ENCODE data around the gene KIF1A.
"Not testable (repeated sequence)": the region's sequence is repeated elsewhere in the genome, so short reads cannot be mapped to it uniquely, and the experiment has no call there.

KIF1A gene

DNA sequence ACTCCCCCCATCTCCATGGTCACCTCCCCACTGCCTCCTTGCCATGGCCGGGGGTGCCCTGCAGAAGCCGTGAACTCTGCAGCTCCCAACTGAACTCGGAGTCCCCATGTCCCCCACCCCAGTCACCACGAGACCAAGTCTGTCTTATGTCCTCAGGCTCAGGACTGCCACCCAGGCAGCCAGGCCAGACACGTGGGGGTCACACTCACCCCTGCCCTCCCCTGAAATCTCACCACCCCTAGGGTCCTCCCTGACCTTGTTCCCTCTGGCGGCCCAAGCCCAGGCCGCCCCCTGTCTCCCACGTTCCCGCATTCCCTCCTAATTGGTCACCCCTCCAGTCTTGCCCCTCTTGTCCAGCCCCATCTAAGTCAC lies 117.4 kb downstream of the KIF1A start:
- no peak for DNase-seq (ENCODE audit: low spot score)

DNA sequence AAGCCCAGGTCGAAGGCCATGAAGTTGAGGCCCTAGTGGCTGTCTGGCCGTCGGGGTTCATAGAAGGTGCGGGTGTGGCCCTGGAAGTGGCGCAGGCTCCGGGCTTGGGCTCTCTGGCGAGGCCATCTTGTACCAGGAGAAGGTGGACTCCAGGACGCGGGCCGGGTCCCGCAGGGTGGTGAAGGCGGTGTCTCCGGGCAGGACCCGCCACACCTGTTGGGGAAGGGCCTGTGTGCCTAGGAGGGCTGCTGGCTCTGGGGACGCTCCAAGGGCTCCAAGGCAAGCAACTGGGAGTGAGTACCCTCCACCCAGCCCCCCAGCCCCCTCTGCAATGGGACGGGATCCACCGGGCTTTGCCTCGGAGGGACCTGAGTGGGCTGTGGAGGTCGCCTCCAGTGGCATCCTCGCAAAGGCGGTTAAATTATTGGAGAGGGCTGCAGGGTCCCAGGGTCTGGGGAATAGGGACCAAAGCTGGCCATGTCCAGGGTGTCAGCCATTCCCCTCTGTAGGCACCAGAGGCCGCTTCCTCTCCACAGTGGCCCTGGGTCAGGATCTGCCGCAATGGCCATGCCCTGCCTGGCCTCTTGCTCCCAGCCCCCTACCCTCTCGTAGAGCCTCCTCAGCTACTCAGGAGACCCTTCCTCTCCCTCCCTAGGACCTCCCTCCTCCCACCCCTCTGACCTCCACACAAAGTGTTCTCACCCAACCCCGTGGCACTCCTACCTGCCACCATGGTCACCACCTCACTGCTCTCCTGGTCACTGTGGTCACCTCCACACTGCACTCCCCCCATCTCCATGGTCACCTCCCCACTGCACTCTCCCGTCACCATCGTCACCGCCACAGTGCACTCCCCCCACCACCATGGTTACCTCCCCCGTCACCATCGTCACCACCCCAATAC lies 118.0 kb downstream of the KIF1A start:
- no peak for DNase-seq (ENCODE audit: low spot score)

- DNase-seq (ENCODE audit: low spot score) = no peak
Observed at GRCh38 chr2:240701091-240701735, 118.8 kb downstream of the KIF1A start.

- not testable (repeated sequence) for DNase-seq (ENCODE audit: low spot score)
Observed at GRCh38 chr2:240700616-240701015, 119.4 kb downstream of the KIF1A start.

GRCh38 chr2:240699835-240700234 lies 120.2 kb downstream of the KIF1A start:
- DNase-seq (ENCODE audit: low spot score) = not testable (repeated sequence)

GRCh38 chr2:240698852-240699561 lies 121.0 kb downstream of the KIF1A start:
- not testable (repeated sequence) for DNase-seq (ENCODE audit: low spot score)

DNA sequence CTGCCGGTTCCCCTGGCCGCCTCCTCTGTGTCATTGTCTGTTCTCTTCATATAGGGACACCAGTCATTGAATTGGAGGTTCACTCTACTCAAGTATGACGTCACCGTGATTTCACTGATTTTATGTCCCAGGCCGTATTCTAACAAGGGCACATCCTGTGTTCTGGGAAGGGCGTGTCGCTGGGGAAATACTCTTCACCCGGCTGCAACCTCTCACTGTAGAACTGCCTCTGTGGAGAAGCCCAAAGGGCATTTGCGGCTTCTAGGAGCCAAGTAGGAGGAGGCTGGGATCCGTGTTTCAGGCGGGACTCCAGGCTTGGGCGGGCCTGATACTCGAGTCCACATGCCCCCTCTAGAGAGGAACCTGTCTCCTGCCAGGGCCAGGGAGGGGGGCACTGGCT lies 123.5 kb downstream of the KIF1A start:
- not testable (repeated sequence) for DNase-seq (ENCODE audit: low spot score)

DNA sequence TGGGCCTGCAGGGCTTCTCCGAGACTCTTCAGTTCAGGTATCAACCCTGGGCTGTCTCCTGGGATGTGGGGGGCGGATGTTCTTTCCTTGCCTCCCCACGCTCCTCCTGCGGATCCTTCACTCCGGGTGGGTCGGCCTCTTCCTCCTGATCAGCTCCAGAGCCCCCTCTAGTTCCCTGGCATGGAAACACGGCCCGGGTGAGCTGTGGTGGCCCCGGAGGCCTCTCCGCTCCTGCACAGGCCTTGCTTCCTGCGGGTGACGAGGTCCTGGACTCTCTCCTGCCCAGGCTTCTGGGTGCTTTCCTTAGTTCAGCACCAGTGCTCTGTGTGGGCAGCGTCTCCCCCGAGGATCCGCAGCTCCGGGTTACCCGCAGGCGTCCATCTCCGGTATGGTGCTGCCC lies 124.4 kb downstream of the KIF1A start:
- not testable (repeated sequence) for DNase-seq (ENCODE audit: low spot score)

GRCh38 chr2:240694304-240694703 lies 125.7 kb downstream of the KIF1A start:
- DNase-seq (ENCODE audit: low spot score) = not testable (repeated sequence)

DNA sequence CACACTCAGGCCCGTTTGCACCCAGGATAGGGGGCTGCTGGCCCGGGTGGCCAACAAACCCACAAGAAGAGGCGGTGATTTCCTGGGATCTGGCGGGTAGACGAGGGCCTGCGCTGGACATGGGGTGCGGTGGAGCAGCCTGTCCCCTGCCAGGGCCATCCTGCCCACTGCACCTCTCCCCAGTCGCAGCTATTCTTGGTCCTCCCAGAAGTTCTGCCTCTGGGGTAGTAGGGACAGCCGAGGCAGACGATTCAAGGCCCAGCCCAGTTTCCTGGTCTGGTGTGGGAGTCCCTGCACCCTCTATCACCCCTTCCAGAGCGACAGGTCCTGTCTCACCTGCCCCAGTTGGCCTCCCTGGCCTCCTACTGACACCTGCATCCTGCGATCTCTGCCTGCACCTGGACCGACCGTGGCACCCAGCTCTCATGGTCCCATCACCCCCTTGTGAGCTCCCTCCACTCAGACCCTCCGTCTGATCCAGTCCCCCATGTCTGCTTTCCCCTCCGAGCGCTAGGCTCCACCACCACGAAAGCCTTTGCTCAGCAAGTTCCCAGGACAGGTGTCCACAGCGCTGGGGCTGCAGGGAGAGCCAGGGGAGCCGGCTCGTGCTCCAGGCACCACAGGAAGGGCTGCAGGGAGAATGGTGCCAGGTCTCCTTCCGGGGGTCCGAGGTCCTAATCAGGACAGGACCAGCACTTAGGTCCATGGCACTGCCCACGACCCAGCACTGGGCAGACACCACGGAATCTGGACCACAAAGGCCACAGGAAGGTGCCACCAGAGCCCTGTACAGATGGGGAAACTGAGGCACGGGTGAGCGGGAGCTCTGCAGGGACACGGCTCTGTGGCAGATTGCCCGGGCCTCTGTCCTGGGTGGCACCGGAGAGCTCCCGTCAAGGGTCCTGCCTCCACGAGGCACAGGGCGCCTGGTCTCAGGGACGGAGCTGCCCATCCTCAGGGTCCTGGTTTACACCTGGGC lies 127.1 kb downstream of the KIF1A start:
- not testable (repeated sequence) for DNase-seq (ENCODE audit: low spot score)

DNA sequence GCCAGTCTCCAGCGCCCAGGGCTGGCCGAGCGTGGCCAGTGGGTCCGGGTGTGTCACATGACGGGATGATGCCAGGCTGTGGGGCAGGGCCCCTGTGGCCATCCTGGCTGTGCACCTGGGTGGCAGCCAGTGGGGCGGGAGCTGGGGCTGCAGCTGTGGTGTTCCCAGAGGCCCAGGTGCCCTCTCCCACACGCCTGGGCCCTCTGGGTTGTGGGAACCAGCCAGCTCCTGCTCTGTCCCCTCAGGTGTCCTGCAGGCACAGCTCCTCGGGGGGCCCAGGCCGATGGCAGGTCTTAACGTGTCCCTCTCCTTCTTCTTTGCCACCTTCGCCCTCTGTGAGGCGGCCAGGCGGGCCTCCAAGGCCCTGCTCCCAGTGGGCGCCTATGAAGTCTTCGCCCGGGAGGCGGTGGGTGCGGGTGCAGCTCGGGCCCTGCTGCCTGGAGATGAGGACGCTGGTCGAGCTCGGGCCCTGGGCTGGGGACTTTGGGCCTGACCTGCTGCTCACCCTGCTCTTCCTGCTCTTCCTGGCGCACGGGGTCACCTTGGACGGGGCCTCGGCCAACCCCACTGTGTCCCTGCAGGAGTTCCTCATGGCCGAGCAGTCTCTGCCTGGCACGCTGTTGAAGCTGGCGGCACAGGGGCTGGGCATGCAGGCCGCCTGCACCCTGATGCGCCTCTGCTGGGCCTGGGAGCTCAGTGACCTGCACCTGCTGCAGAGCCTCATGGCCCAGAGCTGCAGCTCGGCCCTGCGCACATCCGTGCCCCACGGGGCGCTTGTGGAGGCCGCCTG lies 128.2 kb downstream of the KIF1A start, which contains the start of gene AQP12A:
Gene AQP12A, plus strand, starts transcription at position 236 of the 790 bp plus-strand sequence. Its CDS starts 48 bp downstream, at position 284.
- not testable (repeated sequence) for DNase-seq (ENCODE audit: low spot score)

DNA sequence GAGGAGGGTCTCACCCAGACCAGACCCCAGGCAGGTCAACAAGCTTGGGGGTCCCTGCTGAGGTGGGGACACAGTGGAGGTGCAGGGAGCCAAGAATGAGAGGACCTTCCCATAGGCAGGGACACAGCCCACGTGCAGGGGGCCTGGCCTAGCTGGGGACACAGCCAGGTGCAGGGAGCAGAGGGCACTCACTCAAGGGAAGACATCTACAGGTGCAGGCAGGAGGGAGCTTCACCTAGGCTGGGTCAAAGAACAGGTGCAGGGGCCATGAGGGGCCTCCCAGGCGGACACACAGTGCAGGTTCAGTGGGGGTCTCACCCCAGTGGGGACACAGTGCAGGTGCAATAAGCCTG lies 129.0 kb downstream of the KIF1A start:
- DNase-seq (ENCODE audit: low spot score) = not testable (repeated sequence)

DNA sequence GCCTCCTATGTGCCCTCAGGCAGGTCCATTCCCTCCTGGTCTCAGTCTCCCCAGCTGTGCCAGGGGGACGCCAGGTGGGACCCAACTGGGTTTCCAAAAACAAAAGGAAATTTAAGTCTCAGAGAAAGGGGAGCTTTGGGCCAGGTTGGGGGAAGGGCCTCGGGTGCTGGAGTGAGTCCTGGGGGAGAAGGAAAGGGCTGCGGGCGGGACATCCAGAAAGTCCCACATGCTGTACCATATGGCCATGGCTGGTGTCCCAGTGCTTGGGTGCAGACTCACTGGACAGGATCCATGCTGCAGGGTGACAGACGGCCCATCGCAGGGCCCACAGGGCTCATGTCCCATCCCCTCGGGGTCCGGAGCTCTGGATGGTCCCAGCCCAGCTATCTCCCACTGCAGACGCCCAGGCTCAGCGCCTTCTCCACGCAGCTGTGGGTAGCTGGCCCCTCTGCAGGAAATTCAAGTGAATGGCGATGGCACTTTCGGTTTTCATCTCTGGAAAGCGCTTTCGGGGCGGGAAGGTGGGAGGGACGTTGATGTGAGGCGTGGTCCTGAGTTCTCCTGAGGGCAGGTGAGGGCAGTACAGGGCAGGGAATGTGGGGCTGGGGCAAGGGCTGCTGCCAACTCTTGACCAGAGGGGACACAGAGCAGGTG lies 129.5 kb downstream of the KIF1A start:
- not testable (repeated sequence) for DNase-seq (ENCODE audit: low spot score)

DNA sequence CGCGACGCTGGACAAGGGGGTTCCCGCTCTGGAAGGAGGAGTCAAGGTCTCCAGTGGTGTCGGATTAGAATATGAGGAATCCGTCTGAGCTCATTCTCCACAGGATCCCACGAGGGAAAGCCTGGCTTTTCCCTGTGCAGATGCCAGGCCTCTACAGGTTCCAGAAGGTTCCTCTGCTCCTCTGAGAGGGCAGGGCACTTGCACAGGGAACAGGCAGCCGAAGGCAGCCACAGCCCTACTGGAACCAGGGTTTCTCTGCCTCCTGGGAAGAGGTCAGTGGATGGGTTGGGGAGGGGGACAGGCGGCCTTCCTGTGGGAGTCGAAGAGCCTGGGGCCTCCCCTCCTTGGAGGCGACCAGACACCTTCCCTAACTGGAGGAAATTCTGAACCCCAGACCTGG lies 130.0 kb downstream of the KIF1A start:
- DNase-seq (ENCODE audit: low spot score) = no peak

GRCh38 chr2:240688553-240688919 lies 131.5 kb downstream of the KIF1A start:
- no peak for DNase-seq (ENCODE audit: low spot score)

GRCh38 chr2:240687741-240688552 lies 132.1 kb downstream of the KIF1A start:
- DNase-seq (ENCODE audit: low spot score) = no peak

DNA sequence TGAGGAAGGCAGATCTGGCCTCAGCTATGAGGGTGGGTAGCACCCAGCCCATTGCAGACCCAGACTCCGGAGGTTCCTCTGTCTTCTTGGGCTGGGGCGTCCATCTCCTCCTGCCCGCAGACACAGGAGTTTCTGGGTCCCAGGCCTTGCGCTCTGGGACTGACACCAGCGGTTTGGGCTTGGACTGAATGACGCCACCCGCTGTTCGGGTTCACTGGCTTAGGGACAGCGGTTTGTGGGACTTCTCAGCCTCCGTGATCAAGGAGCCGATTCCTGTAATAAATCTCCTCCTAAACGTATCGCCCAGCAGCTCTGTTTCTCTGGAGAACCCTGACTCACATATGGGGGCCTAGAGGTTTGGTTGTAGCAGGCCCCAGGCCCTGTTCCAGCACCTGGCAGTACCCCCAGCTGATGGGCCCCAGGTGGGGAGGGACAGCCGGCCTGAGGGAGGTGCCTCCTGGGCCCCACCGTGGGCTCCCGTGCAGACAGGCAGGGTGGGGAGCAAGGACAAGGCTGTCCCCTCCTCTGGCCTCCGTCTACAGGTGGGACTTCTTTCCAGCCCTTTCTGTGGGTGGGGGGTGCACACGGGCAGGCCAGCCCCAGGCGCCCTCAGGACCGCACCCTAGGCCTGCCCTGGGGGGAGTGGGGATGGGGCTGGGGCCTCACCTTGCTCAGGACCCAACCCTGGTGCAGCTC lies 132.8 kb downstream of the KIF1A start:
- DNase-seq (ENCODE audit: low spot score) = no peak

GRCh38 chr2:240686460-240686859 lies 133.6 kb downstream of the KIF1A start:
- no peak for DNase-seq (ENCODE audit: low spot score)

All from HuH-7.5 (cell line).